ENCODE measurements around the gene HAX1.
"Not testable (repeated sequence)": the region's sequence is repeated elsewhere in the genome, so short reads cannot be mapped to it uniquely, and the experiment has no call there.

Gene HAX1

GRCh38 chr1:154287591-154287990, 15.2 kb downstream of the HAX1 start:
- DNase-seq (ENCODE audit: low read depth), result not testable (repeated sequence)

- no peak for DNase-seq (ENCODE audit: low read depth)
Measured at GRCh38 chr1:154288661-154289060, 16.2 kb downstream of the HAX1 start.

DNA sequence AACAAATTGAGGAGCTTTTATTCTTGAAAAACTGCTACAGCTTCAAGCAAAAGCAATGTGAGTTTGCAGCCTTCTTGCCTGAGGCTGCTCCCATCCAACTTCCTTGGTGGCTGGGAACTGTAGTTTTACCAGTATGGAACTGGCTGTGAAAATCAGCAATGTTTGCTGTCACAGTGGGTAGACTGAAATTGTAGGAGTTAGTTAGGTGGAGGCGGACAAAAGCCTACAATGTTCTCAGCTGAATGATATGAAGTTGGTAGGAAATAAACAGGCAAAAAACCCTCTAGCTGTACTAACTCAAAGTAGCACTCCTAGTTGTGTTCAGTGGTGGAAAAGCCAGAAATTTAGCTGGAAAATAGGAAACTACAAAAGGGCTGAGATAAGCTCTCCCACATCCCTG, 18.5 kb downstream of the HAX1 start:
- DNase-seq (ENCODE audit: low read depth), result no peak

DNA sequence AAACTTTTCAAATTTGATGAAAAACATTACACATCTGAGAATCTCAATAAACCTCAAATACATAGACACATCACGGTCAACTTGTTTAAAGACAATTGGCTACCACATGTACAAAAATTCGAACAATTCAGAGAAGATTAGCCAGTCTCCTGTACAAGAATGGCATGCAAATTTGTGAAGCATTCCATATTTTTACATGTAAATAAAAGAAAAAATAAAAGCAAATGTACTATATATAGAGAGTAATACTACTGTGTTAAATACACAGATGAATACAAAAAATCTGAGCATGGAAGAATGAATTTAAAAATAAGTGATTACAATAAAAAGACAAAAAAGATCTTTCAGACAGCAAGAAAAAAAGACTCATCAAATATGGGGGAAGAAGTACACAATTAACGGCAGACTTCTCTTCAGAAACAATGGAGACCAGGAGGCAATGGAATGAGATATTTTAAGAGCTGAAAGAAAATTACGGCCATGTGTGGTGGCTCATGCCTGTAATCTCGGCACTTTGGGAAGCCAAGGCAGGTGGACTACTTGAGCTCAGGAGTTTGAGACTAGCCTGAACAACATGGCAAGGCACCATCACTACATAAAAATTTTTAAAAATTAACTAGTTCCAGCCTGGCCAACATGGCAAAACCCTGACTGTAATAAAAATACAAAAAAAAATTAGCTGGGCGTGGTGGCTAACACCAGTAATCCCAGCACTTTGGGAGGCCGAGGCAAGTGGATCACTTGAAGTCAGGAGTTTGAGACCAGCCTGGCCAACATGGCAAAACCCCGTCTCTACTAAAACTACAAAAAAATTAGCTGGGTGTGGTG, 23.2 kb downstream of the HAX1 start:
- no peak for DNase-seq (ENCODE audit: low read depth)

DNA sequence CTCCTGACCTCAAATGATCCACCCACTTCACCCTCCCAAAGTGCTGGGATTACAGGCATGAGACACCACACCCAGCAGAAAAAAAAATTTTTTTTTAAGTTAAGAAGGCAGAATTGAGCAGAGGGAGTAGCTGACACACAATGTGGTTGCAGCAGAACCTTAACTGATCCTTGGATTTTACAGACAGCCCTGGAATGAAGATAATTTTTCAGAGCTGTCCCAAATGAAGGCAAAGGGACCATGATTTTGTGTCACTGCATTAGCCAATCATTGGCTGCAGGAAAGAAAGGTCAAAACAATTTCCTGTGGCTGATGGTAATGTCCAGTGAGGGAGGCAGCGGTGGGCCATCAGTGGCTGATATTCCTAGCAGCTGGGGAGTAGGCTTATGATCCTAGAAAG, 29.2 kb downstream of the HAX1 start:
- no peak for DNase-seq (ENCODE audit: low read depth)

- no peak for DNase-seq (ENCODE audit: low read depth)
Measured at GRCh38 chr1:154304664-154305337, 32.4 kb downstream of the HAX1 start.

GRCh38 chr1:154306151-154306550, 33.7 kb downstream of the HAX1 start:
- peak; percentile 40 for DNase-seq (ENCODE audit: low read depth)

DNA sequence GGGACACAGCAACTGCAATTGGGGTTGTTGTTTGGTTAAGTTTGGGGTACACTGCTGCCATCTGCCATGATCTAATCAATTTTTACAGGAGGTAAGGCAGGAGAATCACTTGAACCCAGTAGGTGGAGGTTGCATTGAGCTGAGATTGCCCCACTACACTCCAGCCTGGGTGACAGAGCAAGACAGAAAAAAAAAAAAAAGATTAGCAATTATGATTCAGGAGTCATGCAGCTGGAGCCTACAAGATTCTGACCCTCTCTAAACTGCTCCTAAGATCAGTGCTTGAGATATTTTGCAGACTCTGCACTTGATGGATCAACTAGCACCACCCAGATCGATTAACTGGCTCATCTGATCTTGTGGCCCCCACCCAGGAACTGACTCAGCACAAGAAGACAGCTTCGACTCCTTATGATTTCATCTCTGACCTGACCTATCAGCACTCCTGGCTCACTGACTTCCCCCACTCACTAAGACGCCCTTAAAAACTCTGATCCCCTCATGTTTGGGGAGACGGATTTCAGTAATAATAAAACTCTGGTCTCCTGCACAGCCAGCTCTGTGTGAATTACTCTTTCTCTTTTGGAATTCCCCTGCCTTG, 35.3 kb downstream of the HAX1 start:
- DNase-seq (ENCODE audit: low read depth), result not testable (repeated sequence)

- DNase-seq (ENCODE audit: low read depth), result not testable (repeated sequence)
Measured at GRCh38 chr1:154309136-154309535, 36.7 kb downstream of the HAX1 start.

DNA sequence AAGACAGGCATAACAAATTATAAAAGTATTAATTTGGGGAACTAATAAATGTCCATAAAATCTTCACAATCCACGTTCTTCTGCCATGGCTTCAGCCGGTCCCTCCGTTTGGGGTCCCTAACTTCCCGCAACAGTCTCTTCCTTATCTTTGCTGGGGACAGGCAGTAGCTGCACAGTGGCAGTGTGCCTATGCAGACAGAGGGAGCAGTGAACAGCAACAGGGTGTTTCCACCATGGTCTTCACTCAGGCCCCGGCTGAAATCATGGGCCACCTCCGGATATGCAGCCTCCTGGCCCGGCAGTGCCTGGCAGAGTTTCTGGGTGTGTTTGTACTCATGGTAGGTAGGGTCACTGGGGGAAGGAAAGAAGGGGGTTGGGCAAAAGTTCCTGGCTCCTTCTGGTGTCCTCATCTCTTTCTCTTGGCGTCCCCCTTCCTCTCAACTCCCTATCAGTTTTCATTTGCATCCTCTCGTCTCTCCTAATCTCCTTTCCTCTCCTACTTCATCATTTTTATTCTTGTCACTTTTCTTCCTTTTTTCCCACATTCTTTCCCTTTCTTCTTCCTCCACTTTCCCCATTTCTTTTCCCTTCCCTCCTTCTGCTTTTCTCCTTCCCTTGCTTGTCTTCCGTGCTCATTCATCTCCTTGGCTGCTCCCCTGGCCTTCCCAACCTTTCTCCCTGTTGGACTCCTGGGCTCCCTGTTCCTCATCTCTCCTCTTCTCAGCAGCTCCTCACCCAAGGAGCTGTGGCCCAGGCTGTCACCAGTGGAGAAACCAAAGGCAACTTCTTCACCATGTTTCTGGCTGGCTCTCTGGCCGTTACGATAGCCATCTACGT, 40.0 kb downstream of the HAX1 start:
- not testable (repeated sequence) for DNase-seq (ENCODE audit: low read depth)

- no peak for DNase-seq (ENCODE audit: low read depth)
Measured at GRCh38 chr1:154313066-154313356, 40.6 kb downstream of the HAX1 start.

- DNase-seq (ENCODE audit: low read depth), result not testable (repeated sequence)
Measured at GRCh38 chr1:154314226-154314625, 41.8 kb downstream of the HAX1 start.

- DNase-seq (ENCODE audit: low read depth), result no peak
Measured at GRCh38 chr1:154316704-154317103, 44.3 kb downstream of the HAX1 start.

DNA sequence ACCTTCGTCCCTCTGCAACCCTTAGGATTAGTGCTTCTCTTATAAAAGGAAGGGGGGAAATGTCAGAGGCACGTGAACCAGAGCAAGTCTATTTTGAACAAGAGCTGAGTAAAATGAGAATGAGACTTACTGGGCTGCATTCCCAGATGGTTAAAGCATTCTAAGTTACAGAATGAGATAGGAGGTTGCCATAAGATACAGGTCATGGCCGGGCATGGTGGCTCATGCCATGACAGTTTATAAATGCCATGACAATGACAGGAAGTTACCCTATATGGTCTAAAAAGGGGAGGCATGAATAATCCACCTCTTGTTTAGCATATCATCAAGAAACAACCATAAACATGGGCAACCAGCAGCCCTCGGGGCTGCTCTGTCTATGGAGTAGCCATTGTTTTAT, 46.0 kb downstream of the HAX1 start:
- no peak for DNase-seq (ENCODE audit: low read depth)

DNA sequence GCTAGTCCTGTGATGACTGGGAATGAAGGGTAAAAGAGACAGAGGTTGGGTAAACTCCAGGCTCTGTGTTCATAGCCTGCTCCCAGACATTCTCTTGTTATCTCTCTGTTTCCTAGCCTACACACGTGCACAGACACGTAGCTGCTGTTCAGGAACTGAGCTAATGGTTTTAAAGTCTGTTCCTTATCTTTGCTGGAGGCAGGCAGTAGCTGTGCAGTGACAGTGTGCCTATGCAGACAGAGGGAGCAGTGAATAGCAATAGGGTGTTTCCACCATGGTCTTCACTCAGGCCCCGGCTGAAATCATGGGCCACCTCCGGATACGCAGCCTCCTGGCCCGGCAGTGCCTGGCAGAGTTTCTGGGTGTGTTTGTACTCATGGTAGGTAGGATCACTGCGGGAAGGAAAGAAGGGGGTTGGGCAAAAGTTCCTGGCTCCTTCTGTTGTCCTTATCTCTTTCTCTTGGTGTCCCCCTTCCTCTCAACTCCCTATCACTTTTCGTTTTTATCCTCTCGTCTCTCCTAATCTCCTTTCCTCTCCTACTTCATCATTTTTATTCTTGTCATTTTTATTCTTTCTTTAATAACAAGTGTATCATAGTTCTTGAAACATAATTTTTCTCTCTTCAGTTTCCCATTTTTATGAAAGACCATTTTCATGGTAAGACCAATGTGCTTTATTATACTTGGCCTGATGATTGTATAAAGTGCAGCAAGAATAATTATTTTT, 48.6 kb downstream of the HAX1 start, which contains the start of gene AQP10:
AQP10 (plus strand) TSS at position 212 of the 727 bp plus-strand sequence; CDS start at position 275, 63 bp downstream.
- no peak for DNase-seq (ENCODE audit: low read depth)

DNA sequence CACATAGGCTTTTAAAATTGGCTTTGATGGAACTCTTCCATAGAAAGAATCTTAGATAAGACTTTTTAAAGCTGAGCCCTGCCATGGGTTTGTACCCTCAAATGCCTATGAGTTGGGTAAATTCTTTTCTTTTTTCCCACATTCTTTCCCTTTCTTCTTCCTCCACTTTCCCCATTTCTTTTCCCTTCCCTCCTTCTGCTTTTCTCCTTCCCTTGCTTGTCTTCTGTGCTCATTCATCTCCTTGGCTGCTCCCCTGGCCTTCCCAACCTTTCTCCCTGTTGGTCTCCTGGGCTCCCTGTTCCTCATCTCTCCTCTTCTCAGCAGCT, 49.1 kb downstream of the HAX1 start:
- not testable (repeated sequence) for DNase-seq (ENCODE audit: low read depth)

- no peak for DNase-seq (ENCODE audit: low read depth)
Measured at GRCh38 chr1:154323493-154323892, 51.1 kb downstream of the HAX1 start.

GRCh38 chr1:154324241-154324640, 51.8 kb downstream of the HAX1 start:
- no peak for DNase-seq (ENCODE audit: low read depth)

- no peak for DNase-seq (ENCODE audit: low read depth)
Measured at GRCh38 chr1:154324669-154325582, 52.5 kb downstream of the HAX1 start, which contains the start of gene ATP8B2. TSS of gene ATP8B2 (plus strand) at chr1:154325525. CDS start at chr1:154328142, 2,617 bp downstream.

All from stromal cell of bone marrow (primary cell).